NCI-H2107 treated with DMSO at 0.1 percent for 48 hours (cell line): Measurements from ENCODE around the gene CWC27.

Experiments
- DNase-seq: peaks from one replicate; lab custom pipeline; 2025; ENCODE audit not compliant: unreplicated experiment; lab: John Stamatoyannopoulos, UW

Gene CWC27

DNA sequence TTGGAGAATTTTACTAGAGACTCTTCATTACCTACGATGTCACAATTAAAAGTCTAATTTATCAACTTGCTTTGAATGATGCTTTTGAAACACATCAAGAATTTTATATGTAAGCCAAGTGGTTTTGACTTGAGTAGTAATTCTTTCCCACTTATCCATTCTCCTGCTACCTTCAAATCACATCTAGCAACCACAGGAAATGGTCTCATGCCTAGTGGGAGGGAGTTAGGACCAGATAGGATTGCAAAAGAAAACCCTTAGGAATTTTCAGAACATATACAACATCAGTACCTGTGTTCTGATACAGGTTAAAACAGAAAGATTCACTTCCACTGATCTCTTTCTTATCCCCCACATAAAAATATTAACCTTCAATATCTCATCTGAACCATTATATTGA lies 260.4 kb downstream of the CWC27 start:
- no peak for DNase-seq

DNA sequence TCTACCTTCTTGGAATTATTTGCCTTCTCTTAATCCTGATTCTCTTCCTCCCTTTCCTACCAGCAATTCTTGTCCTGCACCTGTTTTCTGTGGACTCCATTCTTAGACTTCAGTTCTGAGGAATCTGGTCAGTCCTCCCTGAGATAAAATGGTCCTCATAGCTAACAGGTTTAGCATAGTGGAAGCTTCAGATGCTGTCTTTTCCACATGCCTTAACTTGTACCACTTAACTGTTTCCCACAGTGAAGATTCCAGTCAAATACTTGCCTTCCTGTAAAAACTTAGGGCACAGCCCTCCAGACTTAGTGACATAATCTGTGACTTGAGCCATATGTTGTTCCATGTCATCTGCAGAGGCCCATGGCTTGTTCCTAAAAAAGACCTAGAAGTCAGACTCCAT lies 261.3 kb downstream of the CWC27 start:
- DNase-seq, result no peak

- DNase-seq, result no peak
Measured at GRCh38 chr5:65032250-65032649, 263.5 kb downstream of the CWC27 start.

GRCh38 chr5:65034029-65034812 lies 265.5 kb downstream of the CWC27 start:
- DNase-seq, result peak; percentile 57

- peak; percentile 52 for DNase-seq
Measured at GRCh38 chr5:65034813-65035209, 266.1 kb downstream of the CWC27 start.

- DNase-seq, result no peak
Measured at GRCh38 chr5:65035211-65036206, 266.8 kb downstream of the CWC27 start.

DNA sequence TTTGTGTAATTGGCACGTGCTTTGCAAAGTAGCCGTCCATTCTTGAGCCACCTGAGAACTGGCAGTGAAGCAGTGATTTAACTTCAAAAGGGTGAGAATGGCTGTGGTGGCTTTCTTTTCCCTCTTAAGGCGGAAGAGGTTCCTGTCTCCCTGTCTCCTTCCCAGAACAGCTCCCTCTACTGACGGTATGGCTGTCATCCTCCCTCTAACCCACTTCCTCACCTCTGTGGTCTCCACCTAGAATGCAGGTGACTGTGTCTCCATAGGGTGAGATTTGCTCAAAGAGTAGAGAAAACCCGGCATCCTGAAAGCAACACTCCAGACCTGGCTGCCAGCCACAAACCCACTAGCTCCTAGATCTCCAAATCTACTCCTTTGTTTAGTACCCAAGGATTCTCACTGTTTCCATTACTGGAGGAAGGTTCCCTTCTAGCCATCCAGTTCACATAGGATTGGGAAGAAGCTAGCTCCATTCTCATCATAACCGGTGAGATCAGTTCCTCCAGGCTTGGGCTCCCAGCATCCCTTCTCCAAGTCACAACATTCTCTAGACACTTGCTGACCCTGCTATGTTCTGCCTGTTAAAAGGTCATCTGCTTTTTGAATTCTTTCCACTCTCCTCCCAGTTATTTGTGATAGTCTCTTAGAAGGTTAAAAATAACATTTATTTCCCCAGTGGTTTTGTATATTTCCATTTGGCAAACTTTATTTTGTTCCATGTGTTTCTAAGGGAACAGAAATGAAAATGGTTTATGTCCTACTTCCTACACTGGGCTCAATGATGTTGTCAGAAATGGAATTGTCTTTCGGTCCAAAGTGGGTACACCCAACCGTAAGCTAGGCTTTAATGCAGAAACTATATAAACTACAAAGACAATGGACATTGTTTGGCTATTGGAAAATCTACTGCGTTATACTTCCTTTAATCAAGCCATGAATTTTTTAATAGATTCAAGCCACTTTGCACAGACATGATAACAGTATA lies 269.4 kb downstream of the CWC27 start:
- no peak for DNase-seq

- DNase-seq, result no peak
Measured at GRCh38 chr5:65041296-65042158, 272.8 kb downstream of the CWC27 start.

DNA sequence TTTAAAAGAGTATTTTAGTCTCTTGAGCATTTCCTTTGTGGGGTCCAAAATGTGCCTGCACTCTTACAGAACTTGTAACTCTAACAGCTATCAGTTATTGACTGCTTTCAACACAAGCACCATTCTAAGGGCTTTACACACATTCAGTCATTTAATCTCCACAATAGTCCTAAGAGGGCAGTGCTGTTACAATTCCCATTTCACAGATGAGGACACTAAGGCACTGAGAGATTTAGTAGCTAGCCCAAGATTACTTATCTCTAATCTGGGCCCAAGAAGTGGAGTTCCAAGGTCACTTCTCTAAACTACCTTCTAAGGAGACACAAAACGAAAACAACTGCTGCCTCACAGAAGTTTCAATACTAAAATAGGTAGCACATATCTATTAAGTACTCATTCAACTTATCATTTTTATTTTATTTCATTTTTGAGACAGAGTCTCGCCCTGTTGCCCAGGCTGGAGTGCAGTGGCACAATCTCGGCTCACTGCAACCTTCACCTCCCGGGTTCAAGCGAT lies 275.2 kb downstream of the CWC27 start:
- no peak for DNase-seq

DNA sequence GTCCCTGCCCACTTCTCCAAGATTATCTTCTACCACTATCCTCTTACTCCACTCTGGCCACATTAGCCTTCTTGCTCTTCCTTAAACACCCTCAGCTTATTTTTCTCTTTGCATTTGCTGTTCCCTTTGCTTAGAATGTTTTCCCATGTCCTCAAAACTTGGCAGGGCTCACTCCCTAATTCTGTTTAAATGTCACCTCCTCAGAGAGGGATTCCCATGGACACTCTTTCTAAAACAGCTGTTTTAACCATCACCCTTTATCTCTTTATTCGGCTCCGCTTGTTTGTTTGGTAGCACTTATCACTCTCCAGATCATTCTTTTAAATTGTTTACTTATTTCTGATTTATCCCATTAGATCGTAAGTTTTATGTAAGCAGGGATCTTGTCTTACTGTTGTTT lies 278.5 kb downstream of the CWC27 start:
- no peak for DNase-seq

GRCh38 chr5:65047948-65048690 lies 279.4 kb downstream of the CWC27 start:
- DNase-seq, result no peak

DNA sequence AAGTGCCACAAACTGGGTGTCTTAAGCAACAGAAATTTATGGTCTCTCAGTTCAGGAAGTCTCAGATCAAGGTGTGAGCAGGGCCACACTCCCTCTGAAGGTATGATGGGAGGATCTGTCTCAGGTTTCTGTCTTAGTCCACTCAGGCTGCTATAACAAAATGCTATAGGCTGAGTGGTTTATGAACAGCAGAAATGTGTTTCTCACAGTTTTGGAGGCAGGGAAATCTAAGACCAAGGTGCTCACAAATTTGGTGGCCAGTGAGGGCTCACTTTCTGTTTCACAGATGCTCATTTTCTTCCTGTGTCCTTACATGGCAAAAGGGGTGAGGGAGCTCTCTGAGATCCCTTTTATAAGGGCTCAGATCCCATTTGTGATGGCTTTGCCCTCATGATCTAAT lies 281.4 kb downstream of the CWC27 start:
- no peak for DNase-seq

- DNase-seq, result no peak
Measured at GRCh38 chr5:65050826-65051498, 282.2 kb downstream of the CWC27 start.

DNA sequence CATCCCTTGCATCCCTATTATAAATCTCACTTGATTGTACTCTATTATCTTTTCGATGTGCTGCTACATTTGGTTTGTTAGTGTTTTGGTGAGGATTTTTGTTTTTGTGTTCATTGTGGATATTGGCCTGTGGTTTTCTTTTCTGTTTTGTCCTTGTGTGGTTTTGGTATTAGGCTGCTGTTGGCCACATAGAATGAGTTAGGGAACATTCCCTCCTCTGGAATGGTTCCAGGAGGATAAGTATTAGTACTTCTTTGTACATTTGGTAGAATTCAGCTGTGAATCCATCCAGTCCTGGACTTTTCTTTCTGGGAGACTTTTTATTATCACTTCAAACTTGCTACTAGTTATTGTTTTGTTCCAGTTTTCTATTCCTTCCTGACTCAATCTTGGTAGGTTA lies 287.2 kb downstream of the CWC27 start:
- DNase-seq, result no peak

DNA sequence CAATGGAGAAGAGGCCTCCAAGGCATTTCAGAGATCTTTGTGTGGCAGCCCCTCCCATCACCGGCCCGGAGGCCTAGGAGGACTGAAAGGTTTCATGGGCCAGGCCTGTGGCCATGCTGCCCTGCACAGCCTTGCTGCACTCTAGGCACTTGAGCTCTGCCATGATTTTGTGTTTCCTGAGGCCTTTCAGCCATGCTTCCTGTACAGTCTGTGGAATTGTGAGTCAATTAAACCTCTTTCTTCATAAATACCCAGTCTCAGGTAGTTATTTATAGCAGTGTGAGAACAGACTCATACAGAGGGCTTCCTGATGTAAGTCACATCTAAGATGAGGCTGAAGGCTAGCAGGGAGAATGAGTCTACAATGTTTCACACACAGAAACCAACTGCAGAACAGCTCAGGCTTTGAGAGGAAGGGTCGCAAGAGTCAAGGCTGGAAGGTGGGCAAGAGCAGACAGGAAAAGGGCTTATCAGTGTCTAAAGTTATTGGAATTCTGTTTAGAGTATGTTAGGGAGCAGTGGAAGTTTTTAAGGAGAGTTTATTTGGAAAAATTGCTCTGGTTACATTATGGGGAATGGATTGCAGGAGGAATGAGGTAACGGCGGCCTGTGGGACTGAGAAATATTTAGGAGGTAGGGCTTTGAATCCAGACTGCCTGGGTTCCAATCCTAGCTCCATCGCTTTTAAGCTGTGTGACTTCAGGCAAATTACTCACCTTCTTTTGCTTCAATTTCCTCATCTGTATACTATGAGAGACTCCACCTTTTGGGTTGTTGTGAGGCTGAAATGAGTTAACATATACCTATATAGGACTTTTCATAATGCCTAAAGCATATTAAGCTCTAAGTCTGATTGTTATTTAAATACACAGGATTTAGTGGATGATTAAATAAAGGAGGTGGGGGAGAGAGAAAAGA lies 291.2 kb downstream of the CWC27 start:
- DNase-seq, result no peak

DNA sequence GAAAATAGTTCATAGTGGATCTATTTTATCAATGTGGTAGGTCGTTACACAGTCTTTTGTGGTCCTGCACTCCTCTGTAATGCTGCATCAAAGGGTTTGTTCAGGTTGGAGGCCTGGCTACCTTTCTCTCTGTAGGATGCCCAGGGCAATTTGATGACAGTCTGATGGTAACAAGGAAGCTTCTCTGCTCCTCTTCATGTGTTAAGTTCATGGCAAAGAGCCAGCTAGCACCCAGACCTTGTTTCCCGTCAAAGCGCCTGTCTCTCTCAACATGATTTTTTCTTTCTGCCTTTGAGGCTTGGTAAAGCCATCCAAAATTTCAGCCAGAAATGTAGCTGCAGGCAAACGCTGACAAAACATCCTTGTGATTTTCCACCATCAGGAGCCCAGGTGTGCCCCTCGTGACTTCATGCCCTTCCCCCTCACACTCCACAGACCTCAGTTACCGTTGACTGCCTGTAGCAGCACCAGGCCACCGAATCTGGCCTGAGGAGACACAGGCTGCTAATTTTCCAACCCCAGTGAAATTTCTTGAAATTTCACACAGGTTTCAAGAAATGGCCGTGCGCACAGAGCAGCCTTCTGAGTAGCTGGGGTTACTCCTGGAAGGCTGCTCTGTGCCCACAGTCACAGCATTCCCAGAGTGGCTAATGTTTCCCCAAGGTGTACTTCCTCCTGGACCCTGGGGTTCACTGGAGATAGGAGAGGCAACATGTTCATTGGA lies 292.7 kb downstream of the CWC27 start:
- DNase-seq, result no peak

DNA sequence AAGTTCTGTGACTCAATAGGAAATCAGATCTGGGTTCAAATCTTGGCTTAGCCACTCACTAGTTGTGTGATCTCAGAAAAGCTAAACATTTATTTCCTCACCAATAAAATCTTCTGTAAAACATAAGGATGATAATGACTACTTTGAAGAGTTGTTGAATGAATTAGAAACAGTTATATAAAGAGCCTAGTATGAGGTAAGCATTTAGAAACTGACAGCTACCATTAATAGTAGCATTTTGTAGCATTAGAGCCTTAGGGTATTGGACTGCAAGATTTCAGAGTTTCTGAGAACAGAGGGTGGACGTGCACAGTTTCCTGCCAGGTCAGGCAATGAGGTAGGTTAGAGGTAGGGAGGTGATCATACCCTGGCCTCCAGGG lies 293.2 kb downstream of the CWC27 start:
- DNase-seq, result no peak
